ENCODE data around the gene ABHD2. TPM values are rescaled to one million over a fixed set of nuclear protein-coding genes. Genes with fewer than 3 reads are reported as not detected.

The ABHD2 gene
- total RNA-seq, 2 donors from 2014 or later, result 50.8 to 136 TPM

- 48 to 63% methylated on average over 1 of the region's 1 CpG for WGBS, 2 donors
- intact Hi-C loops (cut with DNase I), result loop anchor here (5.0 kb wide), 1 partner anchor 90 kb away; no protein-coding TSS in a partner anchor
Observed at GRCh38 chr15:89067751-89068150, 20.5 kb upstream of the ABHD2 start.

DNA sequence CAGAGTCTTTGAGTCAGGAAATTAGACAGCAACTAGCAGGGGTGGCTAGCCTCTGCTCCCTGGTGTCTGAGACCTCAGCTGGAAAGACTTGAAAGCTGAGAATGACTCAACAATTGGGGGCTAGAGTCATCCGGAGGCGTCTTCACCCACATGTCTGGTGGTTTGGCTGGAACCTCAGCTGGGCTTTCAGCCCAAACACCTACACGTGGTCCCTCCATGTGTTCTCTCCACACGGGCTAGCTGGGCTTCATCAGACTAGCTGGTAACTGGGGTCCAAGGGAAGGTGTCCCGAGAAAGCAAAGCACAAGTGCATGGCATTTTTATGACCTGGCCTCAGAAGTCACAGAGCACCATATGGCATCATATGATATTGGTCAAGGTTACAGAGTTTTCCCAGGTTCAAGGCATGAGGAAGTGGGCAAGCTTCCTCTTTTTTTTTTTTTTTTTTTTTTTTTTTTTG lies 19.9 kb upstream of the ABHD2 start:
- Histone ChIP-seq H3K4me1 (no peaks in the 10 kb centered on the region), H3K36me3 (replicated peaks in 1 of 2; ENCODE audit: insufficient read depth in 1 of 2, low read depth in 2 of 2) (no peaks in the 10 kb centered on the region), H3K27ac (peak overlapping the region in 1 of 4 donors; percentile 38), H3K27me3 (no peaks in the 10 kb centered on the region), H3K9me3 (peaks cover 0 to 13% (median 0%) of the 10 kb centered on the region in 3 donors), H3K4me3 (no peak overlapping the region)
- DNase-seq, result peak in 2 of 4 donors; percentile 20 to 41
- ATAC-seq, result peak; percentile 30
- TF ChIP-seq CTCF (IDR thresholded peaks at IDR 0.05), result no peak
- no peak for TF ChIP-seq POLR2A (IDR thresholded peaks at IDR 0.05)
- WGBS, 2 donors, result 69 to 80% methylated on average over 3 to 5 of the region's 5 CpGs
- intact Hi-C loops (cut with DNase I), result loop anchor here (5.0 kb wide), 1 partner anchor 89 kb away; no protein-coding TSS in a partner anchor

More at GRCh38 chr15:89067751-89068150, 20.5 kb upstream of the ABHD2 start:
- Histone ChIP-seq H3K36me3 (replicated peaks in 1 of 2; ENCODE audit: insufficient read depth in 1 of 2, low read depth in 2 of 2) (no peaks in the 10 kb centered on the region), H3K27ac (peak overlapping the region in 1 of 4 donors; percentile 38), H3K4me3 (no peak overlapping the region), H3K27me3 (no peaks in the 10 kb centered on the region), H3K9me3 (peaks cover 0 to 13% (median 0%) of the 10 kb centered on the region in 3 donors), H3K4me1 (no peaks in the 10 kb centered on the region)
- no peak for ATAC-seq
- TF ChIP-seq POLR2A (IDR thresholded peaks at IDR 0.05) (no peak), CTCF (IDR thresholded peaks at IDR 0.05) (no peak)
- DNase-seq, result no peak

DNA sequence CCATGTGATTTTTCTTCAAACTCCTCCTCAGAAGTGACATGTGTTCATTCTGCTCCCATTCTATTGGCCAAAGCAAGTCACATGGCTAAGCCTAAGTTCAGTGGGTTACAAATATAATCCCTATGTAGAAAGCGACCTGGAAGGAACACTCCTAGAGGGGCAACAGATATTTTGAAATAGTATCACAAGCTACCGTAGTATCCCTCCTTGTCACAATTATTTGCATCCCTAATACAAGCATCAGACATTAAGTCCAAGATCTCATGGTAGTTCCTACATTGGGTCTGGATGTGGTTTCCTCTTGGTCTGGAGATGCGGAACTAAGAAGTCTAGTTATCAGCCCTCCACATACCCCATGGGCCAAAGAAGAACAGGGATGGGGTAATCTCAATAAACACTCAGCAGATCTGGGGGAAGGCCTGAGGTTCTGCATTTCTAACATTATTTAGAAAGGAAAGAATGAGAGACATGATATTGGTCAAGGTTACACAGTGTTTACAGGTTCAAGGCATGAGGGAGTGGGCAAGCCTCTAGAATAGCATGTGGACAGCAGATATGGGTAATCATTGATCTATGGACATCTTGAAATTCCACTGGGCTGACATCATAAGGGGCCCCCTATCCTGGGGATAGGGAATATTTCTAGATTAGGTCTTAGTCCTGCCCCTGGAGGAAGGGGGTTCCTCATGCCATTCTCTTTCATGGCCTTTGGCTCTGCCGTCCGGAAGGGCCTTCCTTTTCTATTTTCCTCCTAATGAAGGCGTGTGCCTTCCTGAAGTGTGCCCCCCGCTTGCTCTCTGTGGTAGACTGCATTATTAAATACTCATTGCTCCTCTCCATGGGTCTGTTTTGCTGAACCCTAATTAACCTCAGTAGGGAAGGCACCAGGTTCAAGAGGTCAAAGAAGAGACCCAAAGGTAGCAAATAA lies 17.8 kb upstream of the ABHD2 start:
- no peak for ATAC-seq
- peak overlapping the region in 1 of 4 donors; percentile 43 for H3K27ac ChIP-seq

DNA sequence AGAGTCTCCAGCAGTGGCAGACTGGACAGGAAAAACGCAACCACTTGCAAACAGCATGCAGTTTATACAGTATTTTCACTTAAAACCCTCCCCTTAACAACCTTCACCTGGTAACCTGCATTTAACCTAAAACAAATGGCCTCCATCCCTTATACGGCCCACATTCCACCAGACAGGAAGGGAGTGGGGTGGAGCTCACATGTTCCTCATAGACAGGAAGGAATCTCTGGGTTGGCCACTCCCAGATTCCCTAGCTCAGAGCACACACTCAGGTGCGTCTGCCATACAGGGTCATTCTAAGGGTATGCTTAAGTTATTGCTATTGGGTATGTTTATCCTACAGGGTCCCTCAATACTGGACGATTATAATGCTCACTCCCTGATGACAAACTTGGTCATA lies 16.8 kb upstream of the ABHD2 start:
- Histone ChIP-seq H3K9me3 (peaks cover 0 to 10% (median 0%) of the 10 kb centered on the region in 3 donors), H3K36me3 (replicated peaks in 1 of 2; ENCODE audit: insufficient read depth in 1 of 2, low read depth in 2 of 2) (no peaks in the 10 kb centered on the region), H3K27ac (no peak overlapping the region), H3K4me1 (no peaks in the 10 kb centered on the region), H3K4me3 (no peak overlapping the region), H3K27me3 (no peaks in the 10 kb centered on the region)
- intact Hi-C loops (cut with DNase I), result no loop called here
- TF ChIP-seq POLR2A (IDR thresholded peaks at IDR 0.05) (no peak), CTCF (IDR thresholded peaks at IDR 0.05) (no peak)
- ATAC-seq (no peak), DNase-seq (no peak)
- 61 to 68% methylated on average over 4 of the region's 4 CpGs for WGBS, 2 donors

More for the DNA sequence above, 17.8 kb upstream of the ABHD2 start:
- peaks cover 0 to 13% (median 0%) of the 10 kb centered on the region in 3 donors for H3K9me3 ChIP-seq
- TF ChIP-seq CTCF (IDR thresholded peaks at IDR 0.05), result no peak
- no peak for TF ChIP-seq POLR2A (IDR thresholded peaks at IDR 0.05)
- H3K36me3 ChIP-seq (replicated peaks in 1 of 2; ENCODE audit: insufficient read depth in 1 of 2, low read depth in 2 of 2), result no peaks in the 10 kb centered on the region
- no peak overlapping the region for H3K4me3 ChIP-seq
- H3K4me1 ChIP-seq, result no peaks in the 10 kb centered on the region
- intact Hi-C loops (cut with DNase I), result no loop called here
- whole genome bisulfite sequencing, 2 donors, result 85 to 89% methylated on average over 7 of the region's 7 CpGs
- DNase-seq, result peak in 1 of 4 donors; percentile 33
- H3K27me3 ChIP-seq, result no peaks in the 10 kb centered on the region
